Adrenal gland (tissue), 12 donors: ENCODE data around the gene SCFD2. TPM values are rescaled to one million over a fixed set of nuclear protein-coding genes. Genes with fewer than 3 reads are reported as not detected.
"Not testable (repeated sequence)": the region's sequence is repeated elsewhere in the genome, so short reads cannot be mapped to it uniquely, and the experiment has no call there.

ENCODE experiments used
- DNase-seq, 7 donors: peaks; one replicate each; pipeline ENCODE4 v3.0.0-alpha.2; 2019 to 2020
- H3K27ac ChIP-seq, 5 donors: fragments of 200-600 bp; sonication (generic) in 4 of 5; 1 replicate in 3 of 5; 2 replicates in 2 of 5; pipeline versions ENCODE4 v1.5.1 to v1.8.0; 2016 to 2020; ENCODE audit warnings: mild to moderate bottlenecking in 1 of 5
- H3K27me3 ChIP-seq: fragments of 200-600 bp; 2 replicates; pipeline ENCODE4 v1.8.0; 2021
- H3K36me3 ChIP-seq, 2 donors: fragments of 200-600 bp; replicated peaks in 1 of 2; 1 replicate in 1 of 2; 2 replicates in 1 of 2; pipeline versions ENCODE4 v1.5.1 to v1.8.0; 2018 to 2022
- H3K4me1 ChIP-seq, 2 donors: fragments of 200-600 bp; replicated peaks in 1 of 2; 1 replicate in 1 of 2; 2 replicates in 1 of 2; pipeline versions ENCODE4 v1.5.1 to v1.8.0; 2018 to 2021
- H3K4me3 ChIP-seq, 4 donors: fragments of 200-600 bp; sonication (generic) in 3 of 4; one replicate each; pipeline ENCODE4 v1.5.1; 2016 to 2018
- H3K9me3 ChIP-seq, 3 donors: fragments of 200-600 bp; sonication (generic) in 1 of 3; replicated peaks in 1 of 3; 1 replicate in 2 of 3; 2 replicates in 1 of 3; pipeline versions ENCODE4 v1.5.1 to v1.8.0; 2016 to 2021
- CTCF ChIP-seq, 6 experiments: fragments of 450-650 bp in 4 of 6; fragments of 200-600 bp in 2 of 6; sonication (generic) in 1 of 6; IDR thresholded peaks; 1 replicate in 5 of 6; 2 replicates in 1 of 6; pipeline versions ENCODE4 v1.5.1 to v1.8.0; 2016 to 2021; ENCODE audit warnings: antibody characterized with exemption in 6 of 6, mild to moderate bottlenecking in 2 of 6, moderate library complexity in 1 of 6
- POLR2A ChIP-seq, 2 donors: fragments of 450-650 bp; IDR thresholded peaks; one replicate each; pipeline ENCODE4 v1.6.1; 2017; ENCODE audit warnings: antibody characterized with exemption in 2 of 2, mild to moderate bottlenecking in 2 of 2, moderate library complexity in 1 of 2
- WGBS, 4 donors: extraction: QIAGEN DNeasy Blood & Tissue Kit in 2 of 4; methylation state at CpG; one replicate each; pipeline versions ENCODE4 v1.1.5 to v1.1.7; 2013 to 2017; 5-methylcytosine and 5-hydroxymethylcytosine counted together
- intact Hi-C, 2 donors: fragments of 100-400 bp; cut with DNase I; formaldehyde crosslinking; loops; one replicate each; pipeline versions ENCODE4 v1.14.1 to v1.15.0; 2022 to 2023
- polyA plus RNA-seq, 3 donors: library from polyadenylated mRNA; stranded (reverse); fragments of 200-250 nt in 2 of 3; fragments of 350-450 nt in 1 of 3; fragmentation: Illumina TruSeq in 1 of 3; extraction: RNeasy Lipid Tissue Mini Kit (QIAGEN cat#74804) in 1 of 3; gene quantifications; one replicate each; pipeline ENCODE4 v1.2.3, GENCODE V29; 2013 to 2014
- total RNA-seq, 9 donors: library from RNA; depleted of rRNA in 4 of 9; stranded (reverse); fragments of >200 nt in 4 of 9; fragments of 120-200 nt in 1 of 9; fragmentation: NEBNext Ultra II Directional in 1 of 9; extraction: Animal tissue kit (Norgen Biotek cat#: 25700) in 1 of 9; gene quantifications; one replicate each; pipeline versions ENCODE4 v1.1.0 to v1.2.4, GENCODE V29; 2013 to 2023
- donor health status: healthy with polysubstance abuse.
- donor health status: Bipolar disorder and iron deficiency.
- donor health status: DM: yes; HTN: yes; CAD: no.
- donor health status: DM: no; HTN: no; CAD: no.
- donor health status: DM: no; HTN: no; CAD: no.
- donor health status: DM: yes; HTN: yes; CAD: no.

Gene SCFD2
- total and polyA plus RNA-seq, 12 donors, result 5.2 to 34.9 (median 23.4) TPM

GRCh38 chr4:53061091-53061850 lies 304.6 kb downstream of the SCFD2 start:
- WGBS, 4 donors, result 88 to 96% (median 94%) methylated on average over 8 of the region's 8 CpGs
- no peak for TF ChIP-seq POLR2A (IDR thresholded peaks at IDR 0.05)
- TF ChIP-seq CTCF (IDR thresholded peaks at IDR 0.05), result no peak
- no peak overlapping the region for H3K27ac ChIP-seq
- no peak overlapping the region for H3K4me3 ChIP-seq
- no peaks in the 10 kb centered on the region for H3K36me3 ChIP-seq
- H3K9me3 ChIP-seq, result no peaks in the 10 kb centered on the region
- H3K27me3 ChIP-seq, result no peaks in the 10 kb centered on the region
- peaks cover 0 to 8% of the 10 kb centered on the region in 2 donors for H3K4me1 ChIP-seq
- intact Hi-C loops, result no loop called here
- no peak for DNase-seq

- no peaks in the 10 kb centered on the region for H3K9me3 ChIP-seq
- H3K4me1 ChIP-seq, result peaks cover 0 to 8% of the 10 kb centered on the region in 2 donors
- no peak for DNase-seq
- no peak for TF ChIP-seq POLR2A (IDR thresholded peaks at IDR 0.05)
- TF ChIP-seq CTCF (IDR thresholded peaks at IDR 0.05), result no peak
- H3K27ac ChIP-seq, result no peak overlapping the region
- no peaks in the 10 kb centered on the region for H3K27me3 ChIP-seq
- 67 to 87% (median 81%) methylated on average over 3 of the region's 3 CpGs for WGBS, 4 donors
- no peaks in the 10 kb centered on the region for H3K36me3 ChIP-seq
- intact Hi-C loops, result no loop called here
- no peak overlapping the region for H3K4me3 ChIP-seq
These were observed 305.6 kb downstream of the SCFD2 start for GRCh38 chr4:53060278-53060677.

- H3K4me1 ChIP-seq, result peaks cover 0 to 9% of the 10 kb centered on the region in 2 donors
- intact Hi-C loops, result no loop called here
- H3K27me3 ChIP-seq, result no peaks in the 10 kb centered on the region
- H3K4me3 ChIP-seq, result no peak overlapping the region
- WGBS, 4 donors, result 94 to 100% (median 95%) methylated on average over 1 of the region's 1 CpG
- no peak overlapping the region for H3K27ac ChIP-seq
- no peaks in the 10 kb centered on the region for H3K9me3 ChIP-seq
- DNase-seq, result no peak
- H3K36me3 ChIP-seq, result no peaks in the 10 kb centered on the region
- TF ChIP-seq POLR2A (IDR thresholded peaks at IDR 0.05) (no peak), CTCF (IDR thresholded peaks at IDR 0.05) (no peak)
These were observed 306.0 kb downstream of the SCFD2 start for GRCh38 chr4:53059871-53060270.

GRCh38 chr4:53059256-53059655 lies 306.6 kb downstream of the SCFD2 start:
- no peak for DNase-seq
- Histone ChIP-seq H3K4me3 (no peak overlapping the region), H3K4me1 (peaks cover 0 to 16% of the 10 kb centered on the region in 2 donors), H3K9me3 (no peaks in the 10 kb centered on the region), H3K36me3 (no peaks in the 10 kb centered on the region), H3K27me3 (no peaks in the 10 kb centered on the region), H3K27ac (no peak overlapping the region)
- intact Hi-C loops, result no loop called here
- WGBS, 4 donors, result 92 to 93% (median 92%) methylated on average over 4 of the region's 4 CpGs
- no peak for TF ChIP-seq POLR2A (IDR thresholded peaks at IDR 0.05)

- no peak for DNase-seq
- Histone ChIP-seq H3K36me3 (no peaks in the 10 kb centered on the region), H3K4me3 (no peak overlapping the region), H3K27ac (no peak overlapping the region), H3K9me3 (no peaks in the 10 kb centered on the region), H3K4me1 (peaks cover 0 to 8% of the 10 kb centered on the region in 2 donors), H3K27me3 (no peaks in the 10 kb centered on the region)
- intact Hi-C loops, result no loop called here
- TF ChIP-seq CTCF (IDR thresholded peaks at IDR 0.05) (no peak), POLR2A (IDR thresholded peaks at IDR 0.05) (no peak)
- WGBS, 4 donors, result 85 to 97% (median 95%) methylated on average over 3 of the region's 3 CpGs
These were observed 308.2 kb downstream of the SCFD2 start for GRCh38 chr4:53057679-53058078.

- H3K36me3 ChIP-seq, intact Hi-C loops, H3K9me3 ChIP-seq, H3K4me3 ChIP-seq, H3K27ac ChIP-seq, H3K27me3 ChIP-seq, DNase-seq, H3K4me1 ChIP-seq: not testable (repeated sequence)
- 86 to 98% (median 96%) methylated on average over 2 of the region's 2 CpGs for WGBS, 4 donors
These were observed 308.8 kb downstream of the SCFD2 start for GRCh38 chr4:53057108-53057507.
